Measurements from ENCODE around the gene ERP27.

DNA sequence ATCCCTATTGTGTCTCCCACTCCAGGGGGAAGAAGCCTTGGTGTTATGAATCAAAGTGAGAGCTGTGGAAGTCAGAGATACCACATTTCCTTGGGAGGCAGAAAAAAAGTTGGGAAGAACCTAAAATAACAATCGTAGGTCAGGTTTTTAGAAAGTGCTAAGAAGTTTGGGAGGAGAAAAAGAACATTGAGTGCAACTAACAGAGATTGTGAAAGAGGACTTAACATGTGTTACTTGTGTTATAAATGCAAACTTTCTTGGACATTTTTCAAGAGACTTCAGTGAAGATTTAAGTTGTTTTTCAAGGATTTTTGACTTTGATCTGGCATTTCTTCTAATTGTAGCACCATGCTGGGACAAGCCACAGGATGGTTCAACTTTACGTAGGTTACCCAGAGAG, 7.8 kb upstream of the ERP27 start:
- TF ChIP-seq LEF1 (IDR thresholded peaks at IDR 0.05; ENCODE audit: borderline replicate concordance) (no peak), SP1 (IDR thresholded peaks at IDR 0.05) (no peak), BHLHE40 (IDR thresholded peaks at IDR 0.05; ENCODE audit: borderline replicate concordance) (no peak), TARDBP (IDR thresholded peaks at IDR 0.05) (no peak), FOXM1 (IDR thresholded peaks at IDR 0.05; ENCODE audit: borderline replicate concordance) (no peak)
